ENCODE measurements around the gene IFIT1B.
"Not testable (repeated sequence)": the region's sequence is repeated elsewhere in the genome, so short reads cannot be mapped to it uniquely, and the experiment has no call there.

IFIT1B gene

GRCh38 chr10:89348975-89349374, 28.9 kb upstream of the IFIT1B start:
- no peak for DNase-seq (ENCODE audit: low read depth)

- DNase-seq (ENCODE audit: low read depth): not testable (repeated sequence)
Measured at GRCh38 chr10:89350631-89351315, 27.1 kb upstream of the IFIT1B start.

GRCh38 chr10:89351412-89351779, 26.5 kb upstream of the IFIT1B start:
- no peak for DNase-seq (ENCODE audit: low read depth)

- peak; percentile 94 for DNase-seq (ENCODE audit: low read depth)
Measured at GRCh38 chr10:89351780-89352597, 25.9 kb upstream of the IFIT1B start.

- no peak for DNase-seq (ENCODE audit: low read depth)
Measured at GRCh38 chr10:89352802-89353201, 25.1 kb upstream of the IFIT1B start.

GRCh38 chr10:89355394-89355931, 22.4 kb upstream of the IFIT1B start:
- DNase-seq (ENCODE audit: low read depth): no peak

GRCh38 chr10:89357096-89357495, 20.8 kb upstream of the IFIT1B start:
- DNase-seq (ENCODE audit: low read depth): no peak

GRCh38 chr10:89357975-89358374, 19.9 kb upstream of the IFIT1B start:
- no peak for DNase-seq (ENCODE audit: low read depth)

- DNase-seq (ENCODE audit: low read depth): no peak
Measured at GRCh38 chr10:89360157-89360556, 17.7 kb upstream of the IFIT1B start.

- no peak for DNase-seq (ENCODE audit: low read depth)
Measured at GRCh38 chr10:89362929-89363328, 14.9 kb upstream of the IFIT1B start.

- DNase-seq (ENCODE audit: low read depth): no peak
Measured at GRCh38 chr10:89363729-89364442, 14.0 kb upstream of the IFIT1B start.

- DNase-seq (ENCODE audit: low read depth): no peak
Measured at GRCh38 chr10:89364531-89364930, 13.3 kb upstream of the IFIT1B start.

GRCh38 chr10:89367529-89367928, 10.3 kb upstream of the IFIT1B start:
- DNase-seq (ENCODE audit: low read depth): no peak

- no peak for DNase-seq (ENCODE audit: low read depth)
Measured at GRCh38 chr10:89368129-89368528, 9.7 kb upstream of the IFIT1B start.

GRCh38 chr10:89369156-89370105, 8.4 kb upstream of the IFIT1B start:
- no peak for DNase-seq (ENCODE audit: low read depth)

GRCh38 chr10:89371079-89371478, 6.8 kb upstream of the IFIT1B start:
- no peak for DNase-seq (ENCODE audit: low read depth)

GRCh38 chr10:89371987-89372386, 5.9 kb upstream of the IFIT1B start:
- DNase-seq (ENCODE audit: low read depth): no peak

GRCh38 chr10:89373916-89374711, 3.7 kb upstream of the IFIT1B start:
- DNase-seq (ENCODE audit: low read depth): peak; percentile 85

GRCh38 chr10:89374713-89375141, 3.1 kb upstream of the IFIT1B start:
- DNase-seq (ENCODE audit: low read depth): no peak

GRCh38 chr10:89379103-89379502, 1.2 kb downstream of the IFIT1B start:
- no peak for DNase-seq (ENCODE audit: low read depth)

- DNase-seq (ENCODE audit: low read depth): no peak
Measured at GRCh38 chr10:89382757-89383156, 4.9 kb downstream of the IFIT1B start.
